Stimulated activated CD8-positive, alpha-beta memory T cell treated with anti-CD3 and anti-CD28 coated beads, Interleukin-15, amount 100 ng/mL, for 24 hours (primary cell): Measurements from ENCODE around the gene CD8B.

ENCODE experiments used
- DNase-seq: peaks from one replicate; pipeline ENCODE4 v3.0.0-alpha.2; 2020; ENCODE audit warnings: low read depth

CD8B gene

DNA sequence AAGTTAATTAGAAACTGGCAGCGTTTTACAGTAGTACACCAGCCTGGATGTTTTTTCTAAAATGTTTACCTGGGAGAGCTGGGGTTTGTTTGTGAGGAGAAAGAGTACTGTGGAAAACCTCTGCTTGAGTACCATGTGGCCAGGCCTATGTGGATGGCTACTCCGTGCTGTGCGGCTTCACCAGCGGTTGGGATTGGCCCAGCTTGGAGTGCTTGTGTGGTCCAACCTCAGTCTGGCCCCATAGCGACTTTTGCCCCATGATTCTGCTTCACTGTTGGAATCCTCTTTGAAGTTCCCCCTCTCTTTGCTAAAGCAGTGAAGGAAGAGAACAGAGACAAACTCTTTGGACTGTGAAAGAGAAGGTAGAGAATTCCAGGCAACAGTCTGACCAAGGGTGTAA lies 86.8 kb downstream of the CD8B start:
- no peak for DNase-seq

DNA sequence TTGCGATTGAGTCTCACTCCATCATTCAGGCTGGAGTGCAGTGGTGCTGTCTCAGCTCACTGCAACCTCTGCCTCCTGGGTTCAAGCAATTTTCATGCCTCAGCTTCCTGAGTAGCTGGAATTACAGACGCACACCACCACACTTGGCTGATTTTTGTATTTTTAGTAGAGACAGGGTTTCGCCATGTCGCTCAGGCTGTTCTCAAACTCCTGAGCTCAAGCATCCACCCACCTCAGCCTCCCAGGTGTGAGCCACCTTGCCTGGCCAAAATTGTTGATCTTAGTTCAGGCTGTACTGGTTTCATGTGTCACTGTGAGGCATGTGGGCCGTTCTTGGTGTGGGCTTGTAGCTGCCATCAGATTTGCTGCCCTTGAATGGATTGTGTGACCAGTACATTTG lies 89.1 kb downstream of the CD8B start:
- no peak for DNase-seq

DNA sequence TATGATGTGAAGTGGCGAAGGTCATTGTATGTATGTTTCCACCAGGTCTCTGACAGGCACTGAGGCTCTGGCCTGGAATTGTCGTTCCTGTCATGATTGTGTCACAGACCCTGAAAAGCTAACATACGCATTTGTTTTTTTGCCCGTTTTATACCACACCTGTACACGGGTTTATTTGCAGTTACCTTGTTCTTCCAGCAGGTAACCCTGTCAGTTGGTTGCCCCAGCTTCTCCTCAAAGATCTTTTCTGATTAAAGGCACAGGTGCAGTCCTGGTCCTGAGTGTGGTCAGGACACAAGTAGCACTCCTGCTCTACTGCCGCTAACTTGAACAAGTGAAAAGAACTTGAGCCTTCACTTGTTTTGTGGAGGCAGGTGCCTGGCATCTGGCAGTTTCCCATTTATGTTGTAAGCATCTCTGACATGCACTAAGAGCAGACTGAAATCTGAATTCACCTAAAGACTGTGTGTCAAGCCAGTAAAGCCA lies 90.8 kb downstream of the CD8B start:
- no peak for DNase-seq

DNA sequence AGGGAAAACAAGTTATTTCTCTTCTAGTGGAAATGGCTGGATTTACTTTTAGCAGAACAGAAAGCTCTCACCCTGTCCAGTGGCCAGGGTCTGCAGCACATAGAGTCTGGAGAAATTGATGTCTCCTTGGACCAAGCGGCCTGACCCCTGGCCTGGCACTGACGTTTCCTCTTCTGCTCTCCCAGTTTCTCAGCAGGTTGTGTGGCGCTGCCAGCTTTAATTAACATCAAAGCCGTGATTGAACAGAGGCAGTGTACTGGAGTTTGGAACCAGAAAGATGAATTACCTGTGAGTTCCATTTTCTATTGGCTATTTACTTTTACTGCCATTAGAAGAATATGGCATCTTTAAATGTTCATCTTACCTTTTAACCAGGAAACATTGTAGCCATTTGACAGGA lies 91.8 kb downstream of the CD8B start:
- no peak for DNase-seq

DNA sequence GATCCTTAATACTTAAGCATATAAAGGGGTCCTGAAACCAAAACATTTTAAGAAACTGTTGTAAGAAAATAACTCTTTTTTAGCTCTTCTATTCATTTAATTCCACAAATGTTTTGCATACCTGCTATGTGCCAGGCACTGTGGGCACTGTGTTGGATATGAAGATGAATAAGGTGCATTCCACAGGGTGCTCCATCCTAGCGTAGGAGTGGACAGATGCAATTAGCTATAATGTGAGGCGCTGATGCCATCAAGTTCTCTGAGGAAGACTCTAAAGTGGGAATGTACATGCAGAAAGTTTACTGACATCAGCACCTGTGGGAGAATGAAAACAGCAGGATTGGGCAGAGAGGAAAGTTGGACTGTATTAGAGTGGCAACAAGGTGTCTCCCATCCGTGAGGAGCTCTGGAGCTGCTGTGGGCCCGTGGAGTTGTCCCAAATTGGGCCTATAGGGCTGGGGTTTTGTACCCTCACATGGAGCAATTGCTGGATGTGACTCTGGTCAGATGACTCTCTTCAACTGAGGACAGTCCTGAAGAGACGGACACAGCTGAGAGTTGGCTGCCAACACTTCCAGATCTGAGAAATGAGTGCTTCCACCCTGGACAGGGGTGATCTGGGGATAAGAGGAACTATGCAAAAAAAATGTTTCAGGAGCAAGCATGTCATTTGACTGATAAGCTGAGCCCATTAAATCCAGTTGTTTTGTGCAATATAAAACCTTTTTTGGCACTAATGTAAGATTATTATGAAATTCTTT lies 93.3 kb downstream of the CD8B start:
- no peak for DNase-seq
